Muscle of leg (tissue), 11 donors: ENCODE data around the gene C2. TPM values are rescaled to one million over a fixed set of nuclear protein-coding genes. Genes with fewer than 3 reads are reported as not detected.
"Not testable (repeated sequence)": the region's sequence is repeated elsewhere in the genome, so short reads cannot be mapped to it uniquely, and the experiment has no call there.

Experiments used
- DNase-seq: peaks from one replicate; pipeline ENCODE4 v3.0.0; 2013
- H3K27ac ChIP-seq: one replicate; pipeline ENCODE4 v1.5.1; 2013; ENCODE audit warnings: mild to moderate bottlenecking, low read length, control low read depth
- H3K27me3 ChIP-seq: one replicate; pipeline ENCODE4 v1.6.1; 2013; ENCODE audit warnings: low read length; ENCODE audit not compliant: control insufficient read depth, insufficient read depth
- H3K36me3 ChIP-seq: one replicate; pipeline ENCODE4 v1.6.1; 2013; ENCODE audit warnings: low read length; ENCODE audit not compliant: control insufficient read depth, insufficient read depth
- H3K4me1 ChIP-seq: one replicate; pipeline ENCODE4 v1.6.1; 2013; ENCODE audit warnings: low read length; ENCODE audit not compliant: control insufficient read depth, insufficient read depth
- H3K4me3 ChIP-seq: one replicate; pipeline ENCODE4 v1.5.1; 2013; ENCODE audit warnings: low read length, control low read depth
- H3K9me3 ChIP-seq: replicated peaks from 2 replicates; pipeline ENCODE4 v1.6.1; 2013; ENCODE audit warnings: low read depth, low read length; ENCODE audit not compliant: control insufficient read depth
- WGBS: methylation state at CpG from one replicate; pipeline ENCODE4 v1.1.5; 2013; ENCODE audit warnings: missing lambda C conversion rate; ENCODE audit not compliant: insufficient coverage; 5-methylcytosine and 5-hydroxymethylcytosine counted together
- polyA plus RNA-seq, 8 donors: library from polyadenylated mRNA; unstranded; fragments of 120-200 nt; gene quantifications; one replicate each; pipeline versions ENCODE4 v1.2.1 to v1.2.3, GENCODE V29; 2013; ENCODE audit warnings: inconsistent platforms in 1 of 8, low replicate concordance in 1 of 8; ENCODE audit not compliant: insufficient read length in 8 of 8, insufficient read depth in 1 of 8
- total RNA-seq: library from RNA; stranded (reverse); fragments of 120-200 nt; gene quantifications from one replicate; pipeline ENCODE4 v1.2.4, GENCODE V29; 2013

The C2 gene
- total and polyA plus RNA-seq, 9 donors, result 3.3 to 9.5 (median 4.9) TPM

GRCh38 chr6:31920811-31921210, 6.7 kb upstream of the C2 start:
- DNase-seq, result no peak
- Histone ChIP-seq H3K9me3 (no peaks in the 10 kb centered on the region), H3K36me3 (no peaks in the 10 kb centered on the region), H3K4me1 (no peaks in the 10 kb centered on the region), H3K27me3 (no peaks in the 10 kb centered on the region), H3K27ac (no peak overlapping the region), H3K4me3 (no peak overlapping the region)
- 75% methylated on average over 1 of the region's 2 CpGs for WGBS

- Histone ChIP-seq H3K4me3 (no peak overlapping the region), H3K36me3 (no peaks in the 10 kb centered on the region), H3K9me3 (no peaks in the 10 kb centered on the region), H3K27ac (no peak overlapping the region), H3K4me1 (no peaks in the 10 kb centered on the region), H3K27me3 (peaks cover 5% of the 10 kb centered on the region)
- no peak for DNase-seq
- WGBS, result 20% methylated on average over 5 of the region's 5 CpGs
Measured at GRCh38 chr6:31922942-31923341, 4.6 kb upstream of the C2 start.

GRCh38 chr6:31927863-31928671, 550 bp downstream of the C2 start:
- H3K27ac ChIP-seq, result no peak overlapping the region
- no peaks in the 10 kb centered on the region for H3K9me3 ChIP-seq
- 74% methylated on average over 6 of the region's 11 CpGs for WGBS
- H3K36me3 ChIP-seq, result no peaks in the 10 kb centered on the region
- no peaks in the 10 kb centered on the region for H3K4me1 ChIP-seq
- no peak overlapping the region for H3K4me3 ChIP-seq
- no peak for DNase-seq
- peaks cover 6% of the 10 kb centered on the region for H3K27me3 ChIP-seq

- Histone ChIP-seq H3K9me3 (no peaks in the 10 kb centered on the region), H3K4me3 (no peak overlapping the region)
Measured at GRCh38 chr6:31928672-31928939, 1.1 kb downstream of the C2 start.

GRCh38 chr6:31930962-31931361, 3.4 kb downstream of the C2 start:
- no peak for DNase-seq
- no peak overlapping the region for H3K4me3 ChIP-seq
- H3K36me3 ChIP-seq, result no peaks in the 10 kb centered on the region
- H3K27ac ChIP-seq, result no peak overlapping the region
- H3K9me3 ChIP-seq, result no peaks in the 10 kb centered on the region
- H3K4me1 ChIP-seq, result no peaks in the 10 kb centered on the region
- no CpG with 5 or more reads among the region's 1 CpG for WGBS
- peaks cover 6% of the 10 kb centered on the region for H3K27me3 ChIP-seq

More at GRCh38 chr6:31928672-31928939, 1.1 kb downstream of the C2 start:
- 47% methylated on average over 6 of the region's 9 CpGs for WGBS
- Histone ChIP-seq H3K4me1 (no peaks in the 10 kb centered on the region), H3K36me3 (no peaks in the 10 kb centered on the region), H3K27me3 (peaks cover 6% of the 10 kb centered on the region), H3K27ac (no peak overlapping the region)
- DNase-seq, result no peak

GRCh38 chr6:31932137-31932536, 4.6 kb downstream of the C2 start:
- H3K9me3 ChIP-seq, H3K27ac ChIP-seq, H3K4me1 ChIP-seq, H3K27me3 ChIP-seq, H3K4me3 ChIP-seq, H3K36me3 ChIP-seq, DNase-seq: not testable (repeated sequence)
- WGBS, result no CpG with 5 or more reads among the region's 32 CpGs

- H3K4me3 ChIP-seq, result no peak overlapping the region
- no peaks in the 10 kb centered on the region for H3K27me3 ChIP-seq
- no peaks in the 10 kb centered on the region for H3K36me3 ChIP-seq
- H3K9me3 ChIP-seq, result no peaks in the 10 kb centered on the region
- no peak for DNase-seq
- H3K4me1 ChIP-seq, result no peaks in the 10 kb centered on the region
- H3K27ac ChIP-seq, result no peak overlapping the region
- 89% methylated on average over 18 of the region's 19 CpGs for WGBS
Measured at GRCh38 chr6:31933537-31933936, 6.0 kb downstream of the C2 start.

- Histone ChIP-seq H3K27ac (no peak overlapping the region), H3K4me3 (no peak overlapping the region), H3K36me3 (no peaks in the 10 kb centered on the region), H3K27me3 (no peaks in the 10 kb centered on the region), H3K9me3 (no peaks in the 10 kb centered on the region), H3K4me1 (no peaks in the 10 kb centered on the region)
- WGBS, result no CpG with 5 or more reads among the region's 3 CpGs
- no peak for DNase-seq
Measured at GRCh38 chr6:31935021-31935420, 7.5 kb downstream of the C2 start.

- WGBS, result 84% methylated on average over 9 of the region's 9 CpGs
- DNase-seq, result no peak
- Histone ChIP-seq H3K9me3 (no peaks in the 10 kb centered on the region), H3K4me1 (peaks cover 2% of the 10 kb centered on the region), H3K27ac (no peak overlapping the region), H3K4me3 (no peak overlapping the region), H3K36me3 (no peaks in the 10 kb centered on the region), H3K27me3 (no peaks in the 10 kb centered on the region)
Measured at GRCh38 chr6:31935823-31936222, 8.3 kb downstream of the C2 start.

GRCh38 chr6:31940256-31940664, 12.7 kb downstream of the C2 start:
- Histone ChIP-seq H3K4me3 (no peak overlapping the region), H3K36me3 (no peaks in the 10 kb centered on the region), H3K9me3 (no peaks in the 10 kb centered on the region), H3K4me1 (peaks cover 5% of the 10 kb centered on the region), H3K27ac (no peak overlapping the region), H3K27me3 (peaks cover 11% of the 10 kb centered on the region)
- no peak for DNase-seq
- 2% methylated on average over 5 of the region's 6 CpGs for WGBS

GRCh38 chr6:31943742-31944141, 16.2 kb downstream of the C2 start:
- WGBS, result 100% methylated on average over 1 of the region's 3 CpGs
- Histone ChIP-seq H3K36me3 (no peaks in the 10 kb centered on the region), H3K27me3 (peaks cover 12% of the 10 kb centered on the region), H3K27ac (no peak overlapping the region), H3K9me3 (no peaks in the 10 kb centered on the region), H3K4me1 (peaks cover 15% of the 10 kb centered on the region), H3K4me3 (no peak overlapping the region)
- DNase-seq, result no peak
